Ammon's horn (tissue), 1 donor: ENCODE measurements around the gene NF2.

Source experiments
- DNase-seq: peaks from one replicate; pipeline ENCODE4 v3.0.0-alpha.2; 2016; ENCODE audit warnings: low spot score

Gene NF2

DNA sequence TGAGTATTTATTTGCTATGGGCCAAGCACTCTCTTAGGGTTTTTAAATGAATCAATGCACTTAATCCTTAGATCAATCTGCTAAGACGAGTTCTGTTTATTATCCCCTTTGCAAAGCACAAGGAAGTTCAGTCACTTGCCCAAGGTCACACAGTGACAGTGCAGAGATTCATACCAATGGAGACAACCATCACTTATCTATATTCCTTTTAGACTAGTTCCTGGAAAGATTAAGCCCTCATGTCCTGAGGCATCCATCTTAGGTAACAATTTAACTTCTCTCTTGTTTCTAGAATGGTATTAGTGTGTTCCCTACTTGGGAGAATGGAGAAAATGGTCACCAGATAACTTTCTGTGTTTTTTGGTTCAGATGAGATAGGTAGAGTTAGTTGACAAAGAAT lies 28.3 kb downstream of the NF2 start:
- DNase-seq, result no peak

GRCh38 chr22:29632672-29633071 lies 29.2 kb downstream of the NF2 start:
- no peak for DNase-seq

- DNase-seq, result no peak
Observed at GRCh38 chr22:29633514-29634312, 30.3 kb downstream of the NF2 start.

DNA sequence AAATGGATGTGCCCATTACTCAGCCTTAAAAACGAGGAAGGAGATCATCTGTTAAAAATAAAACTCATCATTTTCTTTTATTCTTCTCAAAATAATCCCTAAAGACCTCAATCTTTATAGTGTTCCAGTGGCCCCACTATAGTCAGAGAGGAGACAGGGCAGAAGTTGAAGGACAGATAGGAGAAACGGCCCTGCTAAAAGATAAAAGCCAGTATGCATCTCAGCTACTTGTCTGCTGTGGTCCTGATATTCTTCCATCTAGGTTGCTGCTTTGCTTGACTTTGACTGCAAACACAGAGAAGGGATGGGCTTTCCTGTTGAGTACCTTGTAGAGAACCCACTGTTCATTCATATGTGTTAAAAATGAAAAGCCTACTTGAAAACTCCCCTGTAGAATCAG lies 31.4 kb downstream of the NF2 start:
- DNase-seq, result no peak

DNA sequence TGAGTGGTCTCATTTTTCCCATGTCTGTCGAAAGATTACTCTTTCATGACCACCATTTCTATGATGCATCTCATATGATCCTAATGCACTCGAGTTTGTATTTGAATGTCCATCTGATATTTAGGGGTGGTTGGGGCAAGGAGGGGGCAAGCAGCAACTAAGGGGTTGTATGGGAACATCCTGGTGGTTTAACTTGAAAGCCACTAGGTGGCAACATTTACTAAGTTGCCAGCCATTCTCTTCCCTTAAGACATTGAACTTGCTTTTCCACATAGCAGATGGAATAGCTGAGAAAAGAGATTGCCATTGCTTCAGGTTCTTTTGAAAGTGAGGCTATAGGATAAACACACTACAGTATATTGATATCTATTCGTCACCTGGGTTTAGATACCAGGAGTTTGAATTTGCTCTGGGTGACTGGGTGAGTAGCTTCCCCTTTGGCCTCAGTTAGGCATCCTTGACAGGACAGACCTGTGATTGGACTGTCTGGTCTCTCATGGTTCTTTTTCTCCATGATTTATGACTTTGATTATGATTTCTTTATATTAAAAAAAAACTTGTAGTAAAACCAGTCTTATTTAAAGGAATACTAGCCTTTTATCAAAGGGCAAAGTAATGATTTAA lies 32.4 kb downstream of the NF2 start:
- peak; percentile 77 for DNase-seq

- DNase-seq, result no peak
Observed at GRCh38 chr22:29636751-29637150, 33.3 kb downstream of the NF2 start.

DNA sequence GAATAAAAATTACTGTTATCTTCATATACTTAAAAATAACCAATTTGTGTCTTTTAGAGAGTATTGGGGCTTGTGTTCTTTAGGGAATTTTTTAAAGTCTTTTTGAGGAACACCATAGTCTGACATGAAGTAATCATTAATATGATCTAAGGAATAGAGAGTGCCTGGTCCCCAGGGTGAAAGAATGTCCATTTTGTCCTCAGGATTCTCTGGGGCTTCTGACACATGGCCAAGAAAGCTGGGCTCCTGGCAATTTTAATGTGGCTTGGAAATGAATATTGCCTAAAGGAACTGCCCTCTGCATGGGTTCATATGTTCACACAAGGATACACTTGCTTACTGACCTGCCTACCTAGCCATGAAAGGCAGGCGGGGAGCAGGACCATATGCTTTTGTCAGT lies 33.7 kb downstream of the NF2 start:
- DNase-seq, result no peak

- DNase-seq, result no peak
Observed at GRCh38 chr22:29638678-29639077, 35.2 kb downstream of the NF2 start.

DNA sequence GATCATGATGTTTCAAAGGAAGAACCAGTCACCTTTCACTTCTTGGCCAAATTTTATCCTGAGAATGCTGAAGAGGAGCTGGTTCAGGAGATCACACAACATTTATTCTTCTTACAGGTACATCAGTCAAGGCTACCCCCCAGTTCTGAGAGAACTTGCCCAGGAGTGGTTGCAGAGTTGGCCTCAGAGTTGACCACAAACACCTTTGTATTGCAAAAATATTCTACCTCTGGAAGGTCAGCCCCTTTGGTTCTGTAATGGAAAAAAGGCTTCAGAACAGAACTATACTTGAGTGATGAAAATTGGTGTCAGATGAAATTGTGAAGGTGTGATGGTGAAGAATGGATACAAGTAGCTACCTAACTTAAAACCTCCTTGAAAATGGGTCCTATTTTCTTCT lies 35.7 kb downstream of the NF2 start:
- DNase-seq, result no peak

DNA sequence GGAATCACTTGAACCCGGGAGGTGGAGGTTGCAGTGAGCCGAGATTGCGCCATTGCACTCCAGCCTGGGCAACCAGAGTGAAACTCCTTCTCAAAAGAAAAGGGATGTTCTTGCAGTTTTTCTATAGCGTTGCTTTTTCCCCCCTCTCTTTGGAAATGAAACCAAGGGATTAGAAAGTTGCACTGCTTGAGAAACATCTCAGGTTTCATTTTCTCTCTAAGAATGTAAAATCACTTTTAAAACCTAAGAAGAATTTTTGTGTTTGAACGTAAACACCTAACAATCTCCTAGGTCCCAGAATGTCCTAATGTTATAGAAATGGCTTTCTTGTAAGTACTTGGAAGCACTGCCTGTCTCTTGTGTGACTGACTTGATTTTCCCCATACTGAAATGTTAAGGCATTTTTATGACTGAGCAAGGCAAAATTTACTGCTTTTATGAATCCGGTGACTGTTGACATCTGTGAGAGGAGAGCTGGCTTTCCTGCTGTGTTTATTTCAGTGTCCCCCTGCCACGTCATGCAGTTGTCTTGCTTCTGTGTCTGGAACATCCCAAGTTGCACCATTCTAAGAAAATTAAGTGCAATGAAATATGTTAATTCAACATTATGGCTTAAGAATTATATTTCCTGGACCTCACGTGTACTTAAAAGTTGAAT lies 37.7 kb downstream of the NF2 start:
- DNase-seq, result no peak

DNA sequence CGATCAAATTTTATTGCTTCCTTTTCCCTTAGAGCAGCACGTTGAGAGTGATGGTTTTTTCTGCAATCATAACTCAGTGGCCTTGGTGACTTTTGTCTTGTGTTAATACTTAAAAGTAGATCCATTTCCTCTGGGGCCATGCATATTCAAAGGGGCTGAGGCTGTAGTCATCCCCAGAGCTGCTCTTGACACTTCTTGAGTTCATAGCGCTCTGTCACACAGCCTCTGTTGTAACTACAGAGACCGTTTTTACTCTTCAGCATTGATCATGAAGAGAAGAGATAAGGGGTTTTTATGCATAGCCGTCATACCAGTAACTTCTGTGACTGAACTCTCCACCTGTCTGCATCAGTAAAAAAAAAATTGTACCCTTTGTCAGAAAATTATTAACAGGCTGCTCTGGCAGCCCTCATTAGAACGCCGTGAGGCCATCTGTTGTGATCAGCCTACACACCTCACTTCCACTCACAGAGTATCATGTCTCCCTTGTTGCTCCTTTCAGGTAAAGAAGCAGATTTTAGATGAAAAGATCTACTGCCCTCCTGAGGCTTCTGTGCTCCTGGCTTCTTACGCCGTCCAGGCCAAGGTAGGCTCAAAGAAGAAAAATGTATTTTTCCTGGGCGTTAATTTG lies 38.4 kb downstream of the NF2 start:
- DNase-seq, result no peak

DNA sequence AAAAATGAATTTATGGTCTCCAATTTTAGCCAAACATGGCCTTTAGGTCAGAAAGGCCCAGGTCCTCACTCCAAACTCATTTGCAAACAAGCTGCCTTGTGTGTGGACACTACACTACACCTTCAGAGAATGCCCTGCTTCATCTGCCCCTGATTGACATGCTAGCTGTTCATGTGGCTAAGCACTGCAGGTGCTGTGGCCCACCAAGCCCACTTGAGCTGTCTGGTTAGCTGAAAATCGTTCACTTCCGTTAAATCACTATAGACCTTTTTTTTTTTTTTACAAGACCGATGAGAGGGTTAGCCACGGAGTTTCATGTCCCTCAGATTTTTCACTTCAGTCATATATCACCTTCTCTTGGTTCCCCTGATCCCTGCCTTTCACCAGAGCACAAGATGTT lies 39.3 kb downstream of the NF2 start:
- DNase-seq, result no peak

DNA sequence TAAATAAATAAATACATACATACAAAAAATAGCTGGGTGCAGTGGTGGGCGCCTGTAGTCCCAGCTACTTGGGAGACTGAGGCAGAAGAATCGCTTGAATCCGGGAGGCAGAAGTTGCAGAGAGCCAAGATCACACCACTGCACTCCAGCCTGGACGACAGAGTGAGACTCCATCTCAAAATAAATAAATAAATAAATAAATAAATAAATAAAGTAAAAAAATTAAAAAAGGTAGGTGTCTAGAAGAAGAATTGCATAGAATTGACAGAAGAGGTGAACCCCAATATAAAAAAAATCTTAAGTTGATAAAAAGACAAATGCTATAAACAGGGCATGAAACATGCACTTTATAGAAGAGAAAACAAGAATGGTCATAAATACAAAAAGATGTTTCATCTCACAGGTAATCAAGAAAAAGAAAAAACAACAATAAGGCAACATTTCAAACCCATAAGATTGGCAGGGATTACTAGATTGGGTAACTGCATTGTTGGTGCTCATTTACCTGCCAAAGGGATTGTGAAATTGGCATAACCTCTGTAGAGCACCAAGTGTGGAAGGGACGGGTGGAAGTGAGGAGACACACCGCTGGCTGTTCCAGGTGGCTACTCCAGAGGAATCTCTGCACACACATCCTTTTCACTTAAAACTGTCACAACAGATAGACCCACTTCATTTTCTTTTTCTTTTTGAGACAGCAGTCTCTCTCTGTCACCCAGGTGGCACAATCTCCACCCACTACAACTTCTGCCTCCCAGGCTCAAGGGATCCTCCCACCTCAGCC lies 44.7 kb downstream of the NF2 start:
- DNase-seq, result no peak

DNA sequence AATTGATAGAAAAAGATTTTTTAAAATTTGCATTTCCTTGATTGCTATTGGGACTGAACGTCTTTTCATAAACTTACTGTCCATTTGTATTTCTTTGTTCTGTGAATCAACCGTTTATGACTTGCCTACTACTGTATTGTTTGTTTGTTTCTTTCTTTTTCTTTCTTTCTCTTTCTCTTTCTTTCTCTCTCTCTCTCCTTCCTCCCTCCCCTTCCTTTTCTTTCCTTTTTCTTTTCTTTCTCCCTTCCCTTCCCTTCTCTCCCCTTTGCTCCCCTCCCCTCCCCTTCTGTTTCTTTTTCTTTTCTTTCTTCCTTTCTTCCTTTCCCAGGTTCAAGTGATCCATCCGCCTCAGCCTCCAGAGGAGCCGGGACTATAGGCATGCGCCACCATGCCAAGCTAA lies 46.9 kb downstream of the NF2 start:
- DNase-seq, result no peak

DNA sequence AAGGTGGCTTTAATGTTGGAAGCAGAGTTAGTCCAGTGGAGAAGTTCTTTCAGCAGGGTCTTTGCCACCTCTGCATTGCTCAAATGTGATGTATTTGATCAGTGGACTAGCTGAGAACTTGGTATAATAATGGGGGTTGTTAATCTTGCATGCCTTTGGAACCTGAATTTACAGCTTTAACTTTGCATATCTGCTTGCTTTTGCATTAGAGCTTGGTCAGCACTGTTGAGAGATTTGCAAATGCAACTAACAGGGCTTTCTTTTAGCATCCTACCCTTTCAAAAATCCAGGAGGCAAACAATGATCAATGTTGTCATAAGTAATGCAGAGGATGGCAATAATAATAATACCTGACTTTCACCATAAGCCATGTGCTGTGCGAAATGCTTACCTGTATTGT lies 48.2 kb downstream of the NF2 start:
- no peak for DNase-seq

DNA sequence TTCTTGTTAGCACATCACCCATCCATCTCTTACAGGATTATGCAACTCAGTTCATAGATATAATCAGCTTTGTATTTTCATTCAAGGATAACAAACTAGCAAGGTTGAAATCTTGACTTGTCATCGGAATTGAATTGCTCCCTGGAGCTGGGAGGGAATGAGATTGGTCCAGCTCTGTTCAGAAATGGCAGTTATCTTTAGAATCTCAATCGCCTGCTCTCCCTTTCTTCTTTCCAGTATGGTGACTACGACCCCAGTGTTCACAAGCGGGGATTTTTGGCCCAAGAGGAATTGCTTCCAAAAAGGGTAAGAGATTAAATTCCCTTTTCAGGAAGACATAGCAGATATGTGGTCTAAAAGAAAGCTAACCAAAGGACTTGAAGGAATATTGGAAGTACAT lies 51.0 kb downstream of the NF2 start:
- DNase-seq, result no peak

DNA sequence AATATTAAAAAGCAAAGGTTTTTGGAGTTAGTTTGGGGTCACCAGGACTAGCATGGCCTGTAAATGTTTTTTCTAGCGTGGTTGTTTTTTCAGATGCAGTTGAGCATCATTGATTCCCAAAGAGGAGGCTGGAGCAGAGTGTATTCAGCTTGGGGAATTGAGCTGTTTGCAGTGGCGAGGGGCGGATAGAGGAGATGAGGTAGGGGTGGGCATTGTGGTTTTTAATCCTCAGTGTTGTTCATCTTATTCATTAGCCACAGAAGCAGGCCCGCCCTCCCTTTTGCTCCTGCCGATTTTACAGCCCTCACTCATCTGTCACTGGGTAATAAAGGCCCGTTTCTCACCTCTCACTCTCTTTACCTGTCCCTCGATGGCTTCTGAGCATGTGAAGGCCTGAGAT lies 51.4 kb downstream of the NF2 start:
- DNase-seq, result no peak

DNA sequence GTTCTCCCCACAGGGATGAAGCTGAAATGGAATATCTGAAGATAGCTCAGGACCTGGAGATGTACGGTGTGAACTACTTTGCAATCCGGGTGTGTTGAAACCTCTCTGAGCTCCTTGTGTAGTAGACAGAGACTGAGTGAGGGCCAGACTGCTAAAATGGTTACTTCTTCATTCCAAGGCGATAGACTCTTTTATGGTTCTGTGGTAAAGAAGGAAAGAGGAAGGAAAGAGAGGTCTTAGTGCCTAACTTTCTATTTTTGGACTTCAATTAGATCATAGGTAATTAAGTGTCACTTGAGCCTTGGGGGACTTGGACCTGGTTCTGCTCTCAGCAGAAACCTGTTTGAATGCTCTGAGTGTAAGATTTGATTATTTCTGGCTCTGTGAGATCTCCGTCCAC lies 54.7 kb downstream of the NF2 start:
- peak; percentile 40 for DNase-seq

DNA sequence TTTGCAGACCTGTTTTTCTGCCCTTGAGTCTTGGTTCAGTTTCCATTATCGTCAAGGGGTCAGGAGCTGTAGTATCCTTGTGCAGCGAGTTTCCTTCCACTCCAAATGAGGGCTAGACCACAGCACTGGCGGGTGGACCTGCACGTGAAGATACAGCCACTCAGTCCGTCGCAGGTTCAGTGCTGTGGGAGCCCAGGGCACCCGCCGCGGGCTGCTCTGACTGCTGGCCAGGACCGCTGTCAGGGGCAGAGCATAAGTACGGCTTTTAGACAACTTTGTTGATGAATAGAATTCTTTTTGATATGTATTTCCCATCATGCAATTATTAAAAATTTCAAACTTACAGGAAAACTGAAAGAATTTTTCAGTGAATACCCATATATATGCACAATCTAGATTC lies 56.6 kb downstream of the NF2 start:
- DNase-seq, result no peak

- no peak for DNase-seq
Observed at GRCh38 chr22:29661336-29661735, 57.9 kb downstream of the NF2 start.

GRCh38 chr22:29663180-29663821 lies 59.9 kb downstream of the NF2 start:
- no peak for DNase-seq

- no peak for DNase-seq
Observed at GRCh38 chr22:29665486-29665885, 62.1 kb downstream of the NF2 start.
